T1000 (cell line): Measurements from ENCODE around the gene GNLY.
A peak's percentile ranks its signal among the peaks of the same experiment; 100 is the strongest.
"Not testable (repeated sequence)": the region's sequence is repeated elsewhere in the genome, so short reads cannot be mapped to it uniquely, and the experiment has no call there.

Experiments
- DNase-seq: peaks from one replicate; lab custom pipeline; 2025; ENCODE audit warnings: mixed read lengths; lab: John Stamatoyannopoulos, UW

GNLY gene

GRCh38 chr2:85694052-85695025 is at the start of gene GNLY:
GNLY (plus strand) TSS chr2:85694358; CDS start chr2:85694419, 61 bp downstream.
- DNase-seq, result no peak

GRCh38 chr2:85644909-85645308 is 49.2 kb upstream of the GNLY start:
- no peak for DNase-seq

- no peak for DNase-seq
Measured at GRCh38 chr2:85646166-85646565, 48.0 kb upstream of the GNLY start.

GRCh38 chr2:85647823-85648526 is 46.2 kb upstream of the GNLY start:
- DNase-seq, result no peak

GRCh38 chr2:85648619-85649018 is 45.5 kb upstream of the GNLY start:
- DNase-seq, result no peak

- DNase-seq, result no peak
Measured at GRCh38 chr2:85649201-85650190, 44.7 kb upstream of the GNLY start.

- DNase-seq, result no peak
Measured at GRCh38 chr2:85650456-85650855, 43.7 kb upstream of the GNLY start.

- no peak for DNase-seq
Measured at GRCh38 chr2:85651097-85651496, 43.1 kb upstream of the GNLY start.

- DNase-seq, result no peak
Measured at GRCh38 chr2:85652056-85652455, 42.1 kb upstream of the GNLY start.

GRCh38 chr2:85653996-85654395 is 40.2 kb upstream of the GNLY start:
- no peak for DNase-seq

- DNase-seq, result no peak
Measured at GRCh38 chr2:85655961-85656417, 38.2 kb upstream of the GNLY start.

GRCh38 chr2:85656468-85656867 is 37.7 kb upstream of the GNLY start:
- DNase-seq, result no peak

GRCh38 chr2:85657399-85657798 is 36.8 kb upstream of the GNLY start:
- not testable (repeated sequence) for DNase-seq

GRCh38 chr2:85659324-85659981 is 34.7 kb upstream of the GNLY start:
- no peak for DNase-seq

- DNase-seq, result not testable (repeated sequence)
Measured at GRCh38 chr2:85660301-85660700, 33.9 kb upstream of the GNLY start.

GRCh38 chr2:85660725-85661124 is 33.4 kb upstream of the GNLY start:
- DNase-seq, result no peak

GRCh38 chr2:85661139-85661858 is 32.9 kb upstream of the GNLY start:
- no peak for DNase-seq

GRCh38 chr2:85662899-85663593 is 31.1 kb upstream of the GNLY start:
- peak; percentile 54 for DNase-seq

GRCh38 chr2:85663594-85664565 is 30.3 kb upstream of the GNLY start:
- DNase-seq, result no peak
